SHP77 (cell line): Measurements from ENCODE around the gene ENO2.

Experiments
- DNase-seq, 2 experiments: peaks; one replicate each; lab custom pipeline; 2025; lab: John Stamatoyannopoulos, UW

Gene ENO2

GRCh38 chr12:6960593-6961277 lies 46.4 kb downstream of the ENO2 start:
- no peak for DNase-seq

- no peak for DNase-seq
These were observed 46.9 kb downstream of the ENO2 start for GRCh38 chr12:6961278-6961694.

- DNase-seq = peak; percentile 56 to 76
These were observed 47.4 kb downstream of the ENO2 start for GRCh38 chr12:6961695-6962284.

GRCh38 chr12:6962285-6963015 lies 48.1 kb downstream of the ENO2 start:
- no peak for DNase-seq

GRCh38 chr12:6963016-6963731 lies 48.8 kb downstream of the ENO2 start:
- DNase-seq = no peak

GRCh38 chr12:6963791-6964413 lies 49.5 kb downstream of the ENO2 start:
- no peak for DNase-seq

- DNase-seq = no peak
These were observed 50.2 kb downstream of the ENO2 start for GRCh38 chr12:6964605-6965025.

GRCh38 chr12:6965026-6965661 lies 50.8 kb downstream of the ENO2 start:
- DNase-seq = peak; percentile 20 to 66

- DNase-seq = no peak
These were observed 51.3 kb downstream of the ENO2 start for GRCh38 chr12:6965714-6966113.

- DNase-seq = no peak
These were observed 52.0 kb downstream of the ENO2 start for GRCh38 chr12:6966351-6966750.

- DNase-seq = no peak
These were observed 53.3 kb downstream of the ENO2 start for GRCh38 chr12:6967651-6968100.

- no peak for DNase-seq
These were observed 54.0 kb downstream of the ENO2 start for GRCh38 chr12:6968426-6968825.

- DNase-seq = no peak
These were observed 55.7 kb downstream of the ENO2 start for GRCh38 chr12:6970096-6970527.
